ENCODE data around the gene MCAM.

MCAM gene

GRCh38 chr11:119338318-119338890 is 21.5 kb upstream of the MCAM start:
- Histone ChIP-seq H3K4me1 (ENCODE audit: control insufficient read depth in 1 of 2, insufficient read depth in 2 of 2, low read length in 2 of 2) (peaks cover 38 to 57% of the 10 kb centered on the region in 2 donors), H3K9me3 (ENCODE audit: control insufficient read depth in 1 of 2, low read length in 2 of 2) (no peaks in the 10 kb centered on the region), H3K9ac (ENCODE audit: low read depth in 1 of 2, low read length in 2 of 2) (no peak overlapping the region), H3K27me3 (ENCODE audit: control insufficient read depth in 1 of 2, insufficient read depth in 2 of 2, low read length in 2 of 2) (peaks cover 0 to 3% of the 10 kb centered on the region in 2 donors), H3K36me3 (ENCODE audit: control insufficient read depth in 1 of 2, insufficient read depth in 2 of 2, low read length in 2 of 2) (peaks cover 0 to 4% of the 10 kb centered on the region in 2 donors), H3K4me3 (ENCODE audit: low read depth in 1 of 2, low read length in 2 of 2) (no peak overlapping the region), H3K27ac (ENCODE audit: low read depth, low read length) (no peak overlapping the region)

- peaks cover 0 to 3% of the 10 kb centered on the region in 2 donors for H3K27me3 ChIP-seq (ENCODE audit: control insufficient read depth in 1 of 2, insufficient read depth in 2 of 2, low read length in 2 of 2)
- peak overlapping the region; percentile 59 for H3K27ac ChIP-seq (ENCODE audit: low read depth, low read length)
- peaks cover 38 to 57% of the 10 kb centered on the region in 2 donors for H3K4me1 ChIP-seq (ENCODE audit: control insufficient read depth in 1 of 2, insufficient read depth in 2 of 2, low read length in 2 of 2)
- H3K9ac ChIP-seq (ENCODE audit: low read depth in 1 of 2, low read length in 2 of 2) = peak overlapping the region in 1 of 2 donors; percentile 25
- H3K9me3 ChIP-seq (ENCODE audit: control insufficient read depth in 1 of 2, low read length in 2 of 2) = no peaks in the 10 kb centered on the region
- no peak overlapping the region for H3K4me3 ChIP-seq (ENCODE audit: low read depth in 1 of 2, low read length in 2 of 2)
- H3K36me3 ChIP-seq (ENCODE audit: control insufficient read depth in 1 of 2, insufficient read depth in 2 of 2, low read length in 2 of 2) = peaks cover 0 to 4% of the 10 kb centered on the region in 2 donors
These were observed 20.8 kb upstream of the MCAM start for GRCh38 chr11:119337581-119338317.

- Histone ChIP-seq H3K27ac (ENCODE audit: low read depth, low read length) (no peak overlapping the region), H3K4me3 (ENCODE audit: low read depth in 1 of 2, low read length in 2 of 2) (no peak overlapping the region), H3K9ac (ENCODE audit: low read depth in 1 of 2, low read length in 2 of 2) (no peak overlapping the region), H3K36me3 (ENCODE audit: control insufficient read depth in 1 of 2, insufficient read depth in 2 of 2, low read length in 2 of 2) (peaks cover 0 to 4% of the 10 kb centered on the region in 2 donors), H3K9me3 (ENCODE audit: control insufficient read depth in 1 of 2, low read length in 2 of 2) (no peaks in the 10 kb centered on the region), H3K27me3 (ENCODE audit: control insufficient read depth in 1 of 2, insufficient read depth in 2 of 2, low read length in 2 of 2) (peaks cover 0 to 3% of the 10 kb centered on the region in 2 donors), H3K4me1 (ENCODE audit: control insufficient read depth in 1 of 2, insufficient read depth in 2 of 2, low read length in 2 of 2) (peaks cover 38 to 57% of the 10 kb centered on the region in 2 donors)
These were observed 20.0 kb upstream of the MCAM start for GRCh38 chr11:119336744-119337469.

GRCh38 chr11:119335655-119336543 is 19.0 kb upstream of the MCAM start:
- Histone ChIP-seq H3K4me1 (ENCODE audit: control insufficient read depth in 1 of 2, insufficient read depth in 2 of 2, low read length in 2 of 2) (peaks cover 32 to 52% of the 10 kb centered on the region in 2 donors), H3K4me3 (ENCODE audit: low read depth in 1 of 2, low read length in 2 of 2) (peak overlapping the region; percentile 95 to 98)

GRCh38 chr11:119335091-119335654 is 18.2 kb upstream of the MCAM start:
- Histone ChIP-seq H3K36me3 (ENCODE audit: control insufficient read depth in 1 of 2, insufficient read depth in 2 of 2, low read length in 2 of 2) (peaks cover 0 to 4% of the 10 kb centered on the region in 2 donors), H3K4me1 (ENCODE audit: control insufficient read depth in 1 of 2, insufficient read depth in 2 of 2, low read length in 2 of 2) (peaks cover 30 to 52% of the 10 kb centered on the region in 2 donors), H3K9ac (ENCODE audit: low read depth in 1 of 2, low read length in 2 of 2) (peak overlapping the region; percentile 81 to 91), H3K27ac (ENCODE audit: low read depth, low read length) (no peak overlapping the region), H3K27me3 (ENCODE audit: control insufficient read depth in 1 of 2, insufficient read depth in 2 of 2, low read length in 2 of 2) (peaks cover 0 to 3% of the 10 kb centered on the region in 2 donors), H3K9me3 (ENCODE audit: control insufficient read depth in 1 of 2, low read length in 2 of 2) (no peaks in the 10 kb centered on the region), H3K4me3 (ENCODE audit: low read depth in 1 of 2, low read length in 2 of 2) (peak overlapping the region; percentile 95 to 98)

More at GRCh38 chr11:119335655-119336543, 19.0 kb upstream of the MCAM start:
- Histone ChIP-seq H3K27me3 (ENCODE audit: control insufficient read depth in 1 of 2, insufficient read depth in 2 of 2, low read length in 2 of 2) (peaks cover 0 to 3% of the 10 kb centered on the region in 2 donors), H3K36me3 (ENCODE audit: control insufficient read depth in 1 of 2, insufficient read depth in 2 of 2, low read length in 2 of 2) (peaks cover 0 to 4% of the 10 kb centered on the region in 2 donors), H3K27ac (ENCODE audit: low read depth, low read length) (no peak overlapping the region), H3K9ac (ENCODE audit: low read depth in 1 of 2, low read length in 2 of 2) (no peak overlapping the region), H3K9me3 (ENCODE audit: control insufficient read depth in 1 of 2, low read length in 2 of 2) (no peaks in the 10 kb centered on the region)

- Histone ChIP-seq H3K36me3 (ENCODE audit: control insufficient read depth in 1 of 2, insufficient read depth in 2 of 2, low read length in 2 of 2) (peaks cover 0 to 4% of the 10 kb centered on the region in 2 donors), H3K27me3 (ENCODE audit: control insufficient read depth in 1 of 2, insufficient read depth in 2 of 2, low read length in 2 of 2) (peaks cover 3 to 4% of the 10 kb centered on the region in 2 donors), H3K27ac (ENCODE audit: low read depth, low read length) (peak within 1 kb of the TSS; percentile 64), H3K9ac (ENCODE audit: low read depth in 1 of 2, low read length in 2 of 2) (peak within 1 kb of the TSS; percentile 81 to 91), H3K4me3 (ENCODE audit: low read depth in 1 of 2, low read length in 2 of 2) (peak within 1 kb of the TSS; percentile 95 to 98), H3K9me3 (ENCODE audit: control insufficient read depth in 1 of 2, low read length in 2 of 2) (no peaks in the 10 kb centered on the region), H3K4me1 (ENCODE audit: control insufficient read depth in 1 of 2, insufficient read depth in 2 of 2, low read length in 2 of 2) (peaks cover 28 to 49% of the 10 kb centered on the region in 2 donors)
These were observed 17.4 kb upstream of the MCAM start, which contains the start of gene RNF26 for GRCh38 chr11:119334174-119334930. RNF26 (plus strand) TSS chr11:119334527; CDS start chr11:119335123, 596 bp downstream.

GRCh38 chr11:119332111-119332765 is 15.3 kb upstream of the MCAM start:
- Histone ChIP-seq H3K9ac (ENCODE audit: low read depth in 1 of 2, low read length in 2 of 2) (no peak overlapping the region), H3K4me3 (ENCODE audit: low read depth in 1 of 2, low read length in 2 of 2) (no peak overlapping the region), H3K36me3 (ENCODE audit: control insufficient read depth in 1 of 2, insufficient read depth in 2 of 2, low read length in 2 of 2) (peaks cover 0 to 4% of the 10 kb centered on the region in 2 donors), H3K27me3 (ENCODE audit: control insufficient read depth in 1 of 2, insufficient read depth in 2 of 2, low read length in 2 of 2) (peaks cover 0 to 5% of the 10 kb centered on the region in 2 donors), H3K9me3 (ENCODE audit: control insufficient read depth in 1 of 2, low read length in 2 of 2) (no peaks in the 10 kb centered on the region), H3K4me1 (ENCODE audit: control insufficient read depth in 1 of 2, insufficient read depth in 2 of 2, low read length in 2 of 2) (peaks cover 15 to 31% of the 10 kb centered on the region in 2 donors), H3K27ac (ENCODE audit: low read depth, low read length) (no peak overlapping the region)

- Histone ChIP-seq H3K9ac (ENCODE audit: low read depth in 1 of 2, low read length in 2 of 2) (no peak overlapping the region), H3K36me3 (ENCODE audit: control insufficient read depth in 1 of 2, insufficient read depth in 2 of 2, low read length in 2 of 2) (no peaks in the 10 kb centered on the region), H3K9me3 (ENCODE audit: control insufficient read depth in 1 of 2, low read length in 2 of 2) (no peaks in the 10 kb centered on the region), H3K27ac (ENCODE audit: low read depth, low read length) (no peak overlapping the region), H3K4me1 (ENCODE audit: control insufficient read depth in 1 of 2, insufficient read depth in 2 of 2, low read length in 2 of 2) (peaks cover 4 to 12% of the 10 kb centered on the region in 2 donors), H3K4me3 (ENCODE audit: low read depth in 1 of 2, low read length in 2 of 2) (no peak overlapping the region), H3K27me3 (ENCODE audit: control insufficient read depth in 1 of 2, insufficient read depth in 2 of 2, low read length in 2 of 2) (peaks cover 0 to 5% of the 10 kb centered on the region in 2 donors)
These were observed 13.3 kb upstream of the MCAM start for GRCh38 chr11:119330237-119330636.

Measured in duodenal mucosa (tissue), 2 donors.